Skeletal muscle tissue (tissue), 4 donors: ENCODE measurements around the gene TAGLN3. TPM values are rescaled to one million over a fixed set of nuclear protein-coding genes. Genes with fewer than 3 reads are reported as not detected.
A peak's percentile ranks its signal among the peaks of the same experiment; 100 is the strongest.

Experiments used
- H3K27ac ChIP-seq: one replicate; pipeline ENCODE4 v1.7.0; 2013; ENCODE audit warnings: mild to moderate bottlenecking, low read depth, low read length, inconsistent platforms
- H3K27me3 ChIP-seq, 3 donors: one replicate each; pipeline ENCODE4 v1.7.0; 2013; ENCODE audit warnings: low read length in 3 of 3; ENCODE audit not compliant: control insufficient read depth in 3 of 3, insufficient read depth in 3 of 3
- H3K36me3 ChIP-seq, 3 donors: one replicate each; pipeline ENCODE4 v1.7.0; 2013; ENCODE audit warnings: low read length in 3 of 3; ENCODE audit not compliant: control insufficient read depth in 3 of 3, insufficient read depth in 3 of 3
- H3K4me1 ChIP-seq, 3 donors: one replicate each; pipeline ENCODE4 v1.7.0; 2013; ENCODE audit warnings: low read length in 3 of 3, mild to moderate bottlenecking in 3 of 3; ENCODE audit not compliant: control insufficient read depth in 3 of 3, insufficient read depth in 3 of 3
- H3K4me3 ChIP-seq, 3 donors: one replicate each; pipeline ENCODE4 v1.7.0; 2013; ENCODE audit warnings: low read length in 3 of 3
- H3K9ac ChIP-seq, 3 donors: one replicate each; pipeline ENCODE4 v1.7.0; 2013; ENCODE audit warnings: low read length in 3 of 3, mild to moderate bottlenecking in 3 of 3, moderate library complexity in 2 of 3, low read depth in 1 of 3
- H3K9me3 ChIP-seq, 3 donors: one replicate each; pipeline ENCODE4 v1.7.0; 2013; ENCODE audit warnings: low read length in 3 of 3; ENCODE audit not compliant: control insufficient read depth in 3 of 3
- total RNA-seq: library from RNA; depleted of rRNA; stranded (reverse); fragments of >200 nt; gene quantifications from one replicate; pipeline ENCODE4 v1.2.3, GENCODE V29; 2014
- donor health status: Osteomylitis.

Gene TAGLN3
- total RNA-seq, 1 donor from 2014 or later: 0.52 TPM

DNA sequence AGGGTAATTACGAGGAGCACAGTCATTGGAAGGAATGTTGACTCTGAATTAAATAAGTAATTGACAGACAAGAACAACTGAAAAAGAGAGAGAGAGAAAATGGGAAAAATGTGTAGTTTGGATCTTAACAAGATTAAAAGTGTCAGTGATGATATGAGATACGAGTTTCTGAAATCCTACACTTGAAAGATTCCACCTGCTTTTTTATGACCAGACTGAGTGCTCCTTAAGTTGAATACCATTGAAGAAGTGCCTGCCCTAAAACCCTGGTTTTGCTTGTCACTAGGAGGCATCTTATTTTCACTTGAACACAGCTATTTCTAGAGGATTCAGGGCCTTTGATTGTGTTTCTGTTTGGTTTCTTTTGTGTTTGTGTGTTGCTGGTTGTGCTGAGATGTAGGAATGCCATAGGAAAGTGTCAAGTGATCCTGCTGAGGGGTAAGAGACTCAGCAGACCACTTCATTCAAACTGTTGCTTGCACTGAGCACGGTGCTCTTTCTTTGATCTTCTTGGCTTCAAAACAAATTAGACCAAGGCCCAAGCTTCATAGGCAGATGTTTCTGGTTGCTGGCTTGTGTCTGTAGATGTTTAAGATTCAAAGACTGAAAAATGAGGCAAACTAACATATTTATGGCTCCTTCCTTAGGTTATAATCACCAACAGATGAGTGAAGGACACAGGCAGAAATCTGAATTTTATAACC lies 37.1 kb upstream of the TAGLN3 start:
- no peaks in the 10 kb centered on the region for H3K9me3 ChIP-seq
- no peak overlapping the region for H3K4me3 ChIP-seq
- H3K27ac ChIP-seq: no peak overlapping the region
- H3K27me3 ChIP-seq: no peaks in the 10 kb centered on the region
- no peak overlapping the region for H3K9ac ChIP-seq
- H3K4me1 ChIP-seq: peaks cover 0 to 1% (median 0%) of the 10 kb centered on the region in 3 donors
- peaks cover 0 to 5% (median 0%) of the 10 kb centered on the region in 3 donors for H3K36me3 ChIP-seq

DNA sequence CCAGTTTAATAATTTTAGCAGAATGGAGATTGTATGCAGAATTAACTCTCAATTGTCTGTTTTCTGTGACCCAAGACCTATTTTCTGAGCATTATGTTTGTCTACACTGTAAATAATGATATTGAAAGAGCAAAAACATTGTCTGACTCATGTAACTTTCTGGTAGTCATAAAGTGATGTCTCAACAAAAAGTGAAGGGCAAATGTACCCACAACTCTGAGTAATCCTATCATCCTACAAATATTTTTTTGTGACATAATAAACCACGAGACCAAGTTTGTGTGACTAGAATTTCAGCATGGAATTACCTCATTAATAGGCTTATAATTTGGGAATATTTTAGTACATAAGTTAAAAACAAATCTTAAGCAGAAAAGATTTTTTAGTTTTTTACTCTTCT lies 35.3 kb upstream of the TAGLN3 start:
- no peaks in the 10 kb centered on the region for H3K4me1 ChIP-seq
- no peaks in the 10 kb centered on the region for H3K9me3 ChIP-seq
- no peaks in the 10 kb centered on the region for H3K27me3 ChIP-seq
- H3K4me3 ChIP-seq: no peak overlapping the region
- H3K36me3 ChIP-seq: peaks cover 0 to 5% (median 0%) of the 10 kb centered on the region in 3 donors
- H3K9ac ChIP-seq: no peak overlapping the region
- H3K27ac ChIP-seq: no peak overlapping the region

DNA sequence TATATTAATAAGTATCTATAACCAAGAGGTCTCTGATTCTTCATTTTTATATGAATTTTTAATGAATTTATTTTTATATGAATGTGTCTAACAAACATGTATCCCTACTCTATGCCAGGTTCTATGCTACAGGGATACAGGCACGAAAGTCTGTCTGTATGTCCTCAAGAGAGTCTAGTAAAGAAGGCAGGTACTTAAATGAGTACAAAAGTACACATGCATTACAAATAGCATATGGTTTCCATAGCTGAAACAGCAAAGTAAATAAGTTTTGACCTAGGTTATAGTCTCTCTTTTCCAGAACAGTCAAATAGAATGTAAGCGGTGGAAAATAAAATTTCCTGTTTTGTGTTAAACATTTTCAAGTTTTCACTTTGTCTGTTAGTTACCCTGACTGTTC lies 33.2 kb upstream of the TAGLN3 start:
- Histone ChIP-seq H3K4me1 (no peaks in the 10 kb centered on the region), H3K4me3 (no peak overlapping the region), H3K27ac (no peak overlapping the region), H3K27me3 (no peaks in the 10 kb centered on the region), H3K9ac (no peak overlapping the region), H3K9me3 (no peaks in the 10 kb centered on the region), H3K36me3 (peaks cover 0 to 7% (median 0%) of the 10 kb centered on the region in 3 donors)

- Histone ChIP-seq H3K9ac (no peak overlapping the region), H3K36me3 (peaks cover 0 to 6% (median 0%) of the 10 kb centered on the region in 3 donors), H3K27ac (no peak overlapping the region), H3K4me1 (peaks cover 0 to 9% (median 0%) of the 10 kb centered on the region in 3 donors), H3K27me3 (no peaks in the 10 kb centered on the region), H3K9me3 (no peaks in the 10 kb centered on the region), H3K4me3 (no peak overlapping the region)
Measured at GRCh38 chr3:111967068-111967467, 31.7 kb upstream of the TAGLN3 start.

- Histone ChIP-seq H3K36me3 (peaks cover 0 to 5% (median 0%) of the 10 kb centered on the region in 3 donors), H3K9ac (no peak overlapping the region), H3K9me3 (no peaks in the 10 kb centered on the region), H3K4me3 (peak overlapping the region in 1 of 3 donors; percentile 23), H3K27ac (no peak overlapping the region), H3K4me1 (peaks cover 0 to 9% (median 0%) of the 10 kb centered on the region in 3 donors), H3K27me3 (no peaks in the 10 kb centered on the region)
Measured at GRCh38 chr3:111967651-111968274, 31.0 kb upstream of the TAGLN3 start.

- Histone ChIP-seq H3K4me3 (no peak overlapping the region), H3K9me3 (no peaks in the 10 kb centered on the region), H3K36me3 (peaks cover 0 to 5% (median 0%) of the 10 kb centered on the region in 3 donors), H3K27ac (no peak overlapping the region), H3K4me1 (peaks cover 0 to 9% (median 0%) of the 10 kb centered on the region in 3 donors), H3K27me3 (no peaks in the 10 kb centered on the region), H3K9ac (no peak overlapping the region)
Measured at GRCh38 chr3:111968319-111969054, 30.2 kb upstream of the TAGLN3 start.

DNA sequence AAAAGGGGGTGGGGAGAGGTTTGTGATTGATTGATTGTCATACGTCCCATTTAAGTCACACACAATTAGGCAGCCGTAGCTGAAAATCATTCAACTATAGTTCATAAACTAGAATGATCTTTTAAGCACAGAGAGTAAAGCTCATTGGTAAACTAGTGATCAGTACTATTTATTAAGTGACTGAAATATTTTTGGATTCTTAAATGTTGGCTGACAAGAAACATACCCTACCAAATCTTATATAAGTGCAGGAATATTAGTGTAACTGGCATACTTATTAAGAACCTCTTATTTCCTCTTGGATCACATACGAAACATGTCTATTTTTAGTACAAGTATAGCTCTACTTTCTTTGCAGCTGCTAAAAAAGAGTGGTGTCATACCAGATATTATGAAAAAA lies 28.3 kb upstream of the TAGLN3 start:
- H3K9ac ChIP-seq: no peak overlapping the region
- H3K36me3 ChIP-seq: peaks cover 0 to 5% (median 0%) of the 10 kb centered on the region in 3 donors
- H3K27ac ChIP-seq: no peak overlapping the region
- no peak overlapping the region for H3K4me3 ChIP-seq
- H3K4me1 ChIP-seq: peaks cover 0 to 9% (median 0%) of the 10 kb centered on the region in 3 donors
- H3K27me3 ChIP-seq: no peaks in the 10 kb centered on the region
- no peaks in the 10 kb centered on the region for H3K9me3 ChIP-seq

GRCh38 chr3:111971533-111972130 lies 27.1 kb upstream of the TAGLN3 start:
- H3K36me3 ChIP-seq: peaks cover 0 to 5% (median 0%) of the 10 kb centered on the region in 3 donors
- peak overlapping the region; percentile 36 for H3K27ac ChIP-seq
- no peak overlapping the region for H3K4me3 ChIP-seq
- H3K27me3 ChIP-seq: no peaks in the 10 kb centered on the region
- H3K4me1 ChIP-seq: peaks cover 0 to 9% (median 0%) of the 10 kb centered on the region in 3 donors
- no peaks in the 10 kb centered on the region for H3K9me3 ChIP-seq
- peak overlapping the region in 2 of 3 donors; percentile 34 to 52 for H3K9ac ChIP-seq

DNA sequence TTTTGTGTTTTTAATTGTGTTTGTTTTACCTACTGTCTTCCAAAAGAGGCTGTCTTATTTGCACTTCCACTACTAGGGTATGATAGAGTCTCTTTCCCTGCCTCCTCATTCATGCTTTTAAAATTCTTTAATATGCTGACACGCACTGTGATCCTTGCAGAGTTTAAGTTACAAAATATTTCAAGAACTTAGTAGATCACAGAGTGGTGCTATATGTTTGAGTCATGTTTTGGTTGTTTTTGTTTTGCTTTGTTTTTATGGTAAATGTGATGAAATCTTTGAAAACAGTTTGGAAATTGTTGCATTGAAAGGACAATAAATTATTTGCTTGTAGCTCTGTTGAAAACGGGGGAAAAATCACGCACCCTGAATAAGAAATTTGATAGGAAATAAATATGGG lies 25.8 kb upstream of the TAGLN3 start:
- H3K4me3 ChIP-seq: no peak overlapping the region
- H3K9me3 ChIP-seq: no peaks in the 10 kb centered on the region
- no peak overlapping the region for H3K27ac ChIP-seq
- peaks cover 0 to 9% (median 0%) of the 10 kb centered on the region in 3 donors for H3K4me1 ChIP-seq
- no peaks in the 10 kb centered on the region for H3K27me3 ChIP-seq
- H3K9ac ChIP-seq: no peak overlapping the region
- peaks cover 0 to 5% (median 0%) of the 10 kb centered on the region in 3 donors for H3K36me3 ChIP-seq
